Measurements from ENCODE around the gene CATSPERD.

CATSPERD gene, protein sequence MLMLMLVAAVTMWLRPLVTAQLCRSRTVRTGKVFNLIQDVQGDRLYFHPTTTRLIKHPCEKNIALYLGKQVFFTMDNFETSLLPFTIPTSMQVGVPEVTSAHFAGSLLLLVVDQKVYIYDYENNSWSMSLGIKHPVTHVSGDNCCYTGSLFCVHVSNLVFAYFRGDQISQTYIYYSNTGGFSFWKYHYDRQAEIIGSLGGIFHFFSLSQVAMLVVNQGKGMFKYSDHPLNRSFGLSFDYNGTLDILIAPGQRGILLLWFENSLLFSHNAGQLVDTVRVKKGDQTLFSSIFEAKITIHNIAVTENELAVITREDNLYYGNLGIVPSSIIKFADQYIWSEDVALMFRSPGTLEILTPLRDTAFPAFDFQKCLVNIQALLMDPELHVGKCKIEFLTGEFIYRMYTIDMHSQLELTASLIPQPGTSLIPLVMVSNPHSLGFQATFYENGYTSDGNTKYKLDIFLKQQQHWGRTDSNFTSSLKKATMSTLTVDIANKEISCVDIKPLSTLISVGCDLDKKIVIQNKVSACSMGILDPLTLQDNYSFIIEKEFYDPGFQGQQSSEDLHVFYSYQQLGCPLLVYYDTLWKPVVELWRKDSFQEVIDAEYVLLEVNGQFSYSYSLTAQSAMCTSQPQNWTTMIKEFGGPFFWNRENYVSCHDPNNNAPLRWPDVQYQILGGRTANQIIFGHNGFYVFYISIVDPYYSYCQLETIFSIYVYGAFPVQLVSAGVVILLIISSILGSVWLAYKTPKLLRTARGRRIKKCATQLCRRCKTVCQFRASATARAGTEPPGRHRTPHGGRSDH

DNA sequence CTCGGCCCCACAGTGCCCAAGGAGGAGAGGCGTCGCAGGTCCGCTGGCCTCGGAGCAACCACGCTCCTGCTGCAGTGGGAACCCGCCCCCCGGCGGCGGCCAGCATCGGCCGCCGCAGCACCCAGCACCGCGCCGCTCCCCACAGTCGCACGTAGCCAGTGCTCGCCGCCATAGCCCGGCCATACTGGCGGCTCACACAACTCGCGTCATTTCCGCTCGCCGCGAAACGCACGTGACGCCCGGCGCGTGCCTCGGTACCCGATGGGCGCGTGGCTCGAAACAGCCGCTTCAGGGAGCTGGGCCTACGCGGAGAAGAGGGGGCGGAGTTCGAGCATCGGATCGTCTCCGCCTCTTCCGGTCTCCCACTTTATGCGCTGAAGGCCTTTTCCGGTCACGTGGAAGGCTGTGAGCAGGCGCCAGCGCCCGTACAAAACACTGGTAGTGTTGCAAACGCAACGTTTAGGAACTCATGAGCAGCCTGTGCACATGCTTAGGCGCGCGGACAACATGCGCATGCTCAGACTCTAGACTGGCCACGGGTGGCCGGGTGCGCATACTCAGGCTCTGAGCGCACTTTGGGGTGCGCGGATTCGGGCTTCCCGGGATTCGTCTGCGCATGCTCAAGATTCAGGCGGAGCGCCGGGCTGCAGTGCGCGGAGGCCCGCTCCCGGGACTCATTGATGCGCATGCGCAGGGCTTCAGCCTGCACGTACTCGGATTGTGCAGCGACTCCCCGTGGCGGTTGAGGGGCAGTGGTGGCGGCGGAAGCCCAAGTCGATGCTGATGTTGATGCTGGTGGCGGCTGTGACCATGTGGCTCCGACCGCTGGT lies at the start of gene CATSPERD, which contains the start of gene LONP1:
TSS of gene CATSPERD (plus strand) at position 677 of the 830 bp plus-strand sequence. CDS start at position 778, 101 bp downstream.
TSS of gene LONP1 (minus strand) at position 186 of the 830 bp plus-strand sequence. CDS start at position 172, 14 bp downstream.
- peak; percentile 98 for DNase-seq

DNA sequence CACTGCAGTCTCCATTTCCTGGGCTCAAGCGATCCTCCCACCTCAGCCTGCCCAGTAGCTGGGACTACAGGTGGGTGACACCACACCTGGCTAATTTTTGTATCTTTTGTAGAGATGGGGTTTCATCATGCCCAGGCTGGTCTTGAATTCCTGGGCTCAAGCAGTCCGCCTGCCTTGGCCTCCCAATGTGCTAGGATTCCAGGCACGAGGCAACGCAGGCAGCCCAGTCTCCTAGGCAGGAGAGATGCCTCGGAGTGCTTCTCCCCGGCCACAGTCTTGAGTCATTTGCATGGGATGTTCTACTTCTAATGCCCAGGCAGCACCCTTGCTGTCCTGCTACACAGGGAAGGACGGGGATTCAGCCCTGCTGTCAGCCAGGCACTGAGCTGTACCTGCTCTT lies 48.8 kb upstream of the CATSPERD start:
- no peak for DNase-seq

DNA sequence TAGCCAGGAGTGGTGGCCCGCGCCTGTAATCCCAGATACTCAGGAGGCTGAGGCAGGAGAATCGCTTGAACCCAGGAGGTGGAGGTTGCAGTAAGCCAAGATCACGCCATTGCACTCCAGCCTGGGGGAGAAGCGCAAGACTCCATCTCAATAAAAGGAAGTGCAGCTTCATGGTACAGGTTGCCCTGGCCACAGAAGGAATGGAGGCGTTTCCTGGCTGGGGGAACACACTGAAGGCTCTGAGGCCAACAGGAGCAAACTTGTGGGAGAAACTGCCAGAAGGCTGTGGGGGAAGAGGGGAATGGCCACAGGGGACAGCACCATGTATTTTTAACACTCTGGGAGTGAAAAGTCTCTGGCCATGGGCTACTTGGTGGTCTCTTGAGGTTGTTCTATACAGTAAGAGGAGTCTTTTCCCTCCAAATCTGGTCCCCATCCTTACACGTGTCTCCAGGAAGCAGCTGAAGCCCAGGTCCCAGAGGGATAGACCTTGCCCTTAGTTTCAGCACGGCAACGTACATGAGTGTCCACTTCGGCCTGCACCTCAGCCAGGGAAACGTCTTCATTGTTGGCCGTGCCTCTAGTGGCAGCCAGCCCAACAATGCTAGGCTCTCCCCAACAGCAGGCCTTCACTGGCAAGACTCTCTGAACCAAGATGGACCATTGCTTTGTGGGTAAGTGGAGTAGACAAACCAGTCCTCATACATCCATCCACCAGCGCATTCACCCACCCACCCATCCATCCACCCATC lies 47.6 kb upstream of the CATSPERD start:
- DNase-seq = no peak

DNA sequence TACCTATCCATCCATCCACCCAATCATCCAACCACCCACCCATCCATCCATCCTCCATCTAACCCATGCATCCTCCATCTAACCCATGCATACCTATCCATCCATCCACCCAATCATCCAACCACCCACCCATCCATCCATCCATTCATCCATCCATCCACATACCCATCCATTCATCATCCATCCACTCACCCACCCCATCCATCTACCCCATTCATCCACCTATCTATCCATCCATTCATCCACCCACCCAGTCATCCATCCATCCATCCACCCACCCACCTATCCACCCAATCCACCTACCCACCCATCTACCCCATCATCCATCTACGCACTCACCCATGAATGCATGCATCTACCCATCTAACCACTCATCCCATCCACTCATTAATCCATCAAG lies 46.7 kb upstream of the CATSPERD start:
- DNase-seq = no peak

DNA sequence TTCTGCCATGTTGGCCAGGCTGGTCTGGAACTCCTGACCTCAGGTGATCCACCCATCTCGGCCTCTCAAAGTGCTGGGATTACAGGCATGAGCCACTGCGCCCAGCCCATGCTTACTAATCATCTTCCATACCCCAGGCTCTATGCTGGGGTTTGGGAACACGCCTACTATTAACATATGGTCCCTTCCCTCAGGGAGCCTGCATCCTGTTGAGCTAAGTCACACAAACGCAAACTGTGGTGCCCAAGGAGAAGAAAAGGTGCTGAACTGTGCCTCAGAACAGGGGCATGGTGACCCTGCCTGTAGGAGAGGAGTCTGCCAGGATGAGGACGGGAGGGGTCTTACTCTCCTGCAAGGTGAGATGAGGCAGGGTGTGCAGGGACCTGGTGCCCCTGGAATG lies 45.7 kb upstream of the CATSPERD start:
- no peak for DNase-seq

DNA sequence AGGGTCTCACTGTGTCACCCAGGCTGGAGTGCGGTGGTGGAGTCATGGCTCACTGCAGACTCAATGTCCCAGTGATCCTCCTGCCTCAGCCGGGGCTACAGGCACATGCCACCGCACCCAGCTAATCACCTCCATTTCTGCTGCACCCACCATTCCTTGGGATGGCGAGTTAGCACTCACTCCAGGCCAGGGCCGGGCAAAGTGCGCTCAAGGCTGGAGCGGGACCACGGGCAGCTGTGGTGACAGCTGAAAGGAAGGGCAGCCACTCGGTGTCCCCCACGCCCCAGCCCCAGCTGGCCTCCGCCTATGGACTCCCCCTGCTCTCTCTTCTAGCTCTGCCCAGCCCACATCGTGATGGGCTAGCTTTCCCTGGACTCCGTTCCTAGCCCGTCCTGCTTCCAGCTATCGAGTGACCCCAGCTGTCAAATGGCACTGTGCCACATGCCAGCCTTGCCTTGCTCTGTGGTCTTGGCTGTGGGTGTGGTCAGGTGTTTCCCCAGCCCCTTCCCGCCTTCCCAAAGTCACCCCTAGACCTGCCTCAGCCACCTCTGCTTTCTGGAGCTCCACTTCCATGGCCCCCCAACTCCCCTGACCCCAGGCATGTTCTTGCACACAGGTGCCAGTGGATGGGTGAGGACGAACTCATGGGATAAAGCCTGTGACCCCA lies 44.2 kb upstream of the CATSPERD start:
- DNase-seq = no peak

DNA sequence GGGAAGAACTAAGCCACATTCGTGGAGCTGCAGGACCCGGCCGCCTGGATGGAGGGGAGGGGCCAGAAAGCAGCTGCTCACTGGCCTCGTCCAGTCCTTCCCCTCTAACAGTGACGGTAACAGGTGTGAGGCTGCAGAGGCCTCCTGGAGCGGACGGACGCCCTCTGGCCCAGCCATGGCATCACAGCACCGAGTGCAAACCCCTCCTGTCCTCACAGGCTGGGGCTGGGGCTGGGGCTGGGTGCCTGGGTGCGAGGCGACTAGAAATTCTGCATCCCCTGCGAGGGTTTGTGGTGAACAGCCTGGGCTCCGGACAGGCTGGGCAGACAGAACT lies 43.7 kb upstream of the CATSPERD start:
- DNase-seq = no peak

DNA sequence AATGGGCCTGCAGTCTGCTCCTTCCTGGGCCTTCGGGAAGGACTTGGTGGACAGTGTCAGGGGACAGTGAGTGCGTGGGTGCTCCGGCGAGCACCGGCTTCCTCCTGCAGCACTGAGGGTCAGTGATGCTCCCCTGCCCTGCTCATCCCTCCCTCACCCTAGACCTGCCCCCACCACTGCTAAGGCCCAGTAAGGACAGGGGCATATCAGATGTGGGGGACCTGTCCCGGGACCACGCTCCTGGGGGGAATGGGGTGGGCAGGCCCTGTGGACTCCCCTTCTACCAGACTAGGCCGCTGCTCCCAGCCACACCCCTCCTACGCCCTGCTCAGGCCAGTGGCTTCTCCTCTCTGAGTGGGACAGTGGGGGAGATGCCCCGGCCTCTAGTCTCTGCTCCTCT lies 43.3 kb upstream of the CATSPERD start:
- DNase-seq = no peak

DNA sequence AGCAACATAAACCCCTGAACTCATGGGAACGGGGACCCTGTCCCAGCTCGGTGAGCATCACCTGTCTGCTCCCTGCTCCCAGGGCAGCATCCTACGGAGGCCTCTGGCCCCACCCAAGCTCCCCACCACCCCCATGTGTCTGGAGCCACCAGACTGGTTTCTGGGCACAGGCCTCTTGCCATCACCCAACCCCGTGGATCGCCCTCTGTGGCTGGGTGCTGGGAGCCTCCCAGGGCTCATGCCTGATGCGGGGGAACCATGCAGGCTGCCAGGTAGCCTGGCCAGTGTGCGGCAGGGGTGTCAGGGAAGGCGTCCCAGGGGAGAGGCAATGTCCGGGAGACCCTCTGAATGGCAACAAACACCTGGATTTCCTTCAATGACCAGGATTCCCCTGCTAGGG lies 42.9 kb upstream of the CATSPERD start:
- DNase-seq = no peak

DNA sequence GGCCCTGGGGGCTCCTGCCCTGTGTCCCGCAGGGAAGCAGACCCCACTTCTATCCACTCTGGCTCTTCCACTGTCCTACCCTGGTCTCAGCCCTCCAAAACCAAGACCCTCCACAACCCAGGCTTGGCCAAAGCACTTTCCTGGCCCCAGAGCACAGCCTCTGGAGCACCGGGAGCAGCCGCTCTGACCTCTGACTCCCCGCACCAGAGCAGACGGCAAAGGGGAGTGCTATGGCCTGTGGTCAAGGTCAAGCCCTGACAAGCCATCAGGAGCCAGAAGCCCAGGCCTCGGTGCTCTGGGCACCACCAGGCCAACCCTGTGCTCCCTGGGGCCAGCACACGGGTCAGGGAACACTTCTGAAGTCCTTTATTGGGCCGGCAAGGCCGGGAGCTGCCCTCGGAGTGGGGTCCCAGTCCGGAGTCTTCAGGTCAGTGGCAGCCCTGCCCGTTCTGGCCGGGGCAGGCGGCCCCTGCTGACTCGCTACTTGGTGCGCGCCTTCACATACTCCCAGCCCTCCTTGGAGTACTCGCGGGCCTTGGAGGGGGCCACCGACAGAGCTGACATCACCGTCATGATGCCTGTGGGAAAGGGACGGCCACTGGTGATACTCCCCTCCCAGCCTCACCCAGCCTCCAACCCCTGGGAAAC lies 42.2 kb upstream of the CATSPERD start:
- DNase-seq = no peak

DNA sequence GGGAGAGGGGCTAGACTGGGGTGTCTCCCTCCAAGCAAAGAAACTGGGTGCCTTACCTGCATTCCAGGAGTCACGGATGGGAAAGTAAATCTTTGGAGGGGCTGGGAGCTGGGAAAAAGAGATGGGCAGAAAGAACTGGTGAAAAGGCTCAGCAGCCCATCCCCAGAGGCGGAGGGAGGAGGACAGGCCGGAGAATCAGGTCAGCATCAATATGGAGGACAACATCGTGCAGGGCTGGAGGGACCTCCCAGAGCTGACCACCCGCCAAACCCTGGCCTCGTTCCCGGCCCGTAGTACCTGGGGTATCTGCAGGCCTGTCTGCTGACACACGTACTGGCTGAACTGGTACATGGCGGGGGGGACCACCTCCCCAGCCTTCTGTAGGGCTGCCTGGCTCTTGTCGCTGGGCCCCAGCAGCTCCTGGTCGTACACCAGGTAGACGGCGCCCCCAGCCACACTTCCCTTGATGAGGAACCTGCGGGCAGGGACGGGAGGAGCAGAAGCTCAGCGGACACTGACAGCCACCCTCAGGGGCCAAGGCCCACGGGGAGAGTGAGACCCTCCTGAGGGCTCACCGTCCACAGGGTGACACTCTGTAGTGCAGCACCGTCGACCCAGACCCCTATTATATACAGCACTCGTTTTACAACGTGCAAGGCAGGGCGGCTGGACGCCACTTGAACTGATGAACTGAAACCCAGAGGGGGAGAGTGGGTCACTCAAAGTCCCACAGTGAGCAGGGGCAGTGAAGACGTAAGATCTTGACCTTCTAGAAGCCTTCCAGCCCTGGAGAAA lies 41.0 kb upstream of the CATSPERD start:
- no peak for DNase-seq

DNA sequence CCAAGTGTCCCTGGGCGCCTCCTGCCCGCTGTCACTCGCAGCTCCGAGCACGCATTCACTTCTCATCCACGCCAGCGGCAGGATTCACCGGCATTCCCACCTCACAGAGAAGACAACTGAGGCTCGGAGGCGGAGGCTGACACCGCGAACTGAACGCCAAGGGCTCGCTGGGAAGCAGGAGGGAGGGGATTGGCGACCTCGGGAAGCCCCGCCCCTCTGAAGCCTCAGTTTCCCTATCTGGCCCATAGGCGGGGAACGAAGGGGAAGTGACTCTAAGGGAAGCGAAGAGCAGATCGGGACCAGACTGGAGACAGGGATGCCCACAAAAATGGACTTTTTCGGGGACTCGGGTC lies 40.4 kb upstream of the CATSPERD start:
- no peak for DNase-seq

DNA sequence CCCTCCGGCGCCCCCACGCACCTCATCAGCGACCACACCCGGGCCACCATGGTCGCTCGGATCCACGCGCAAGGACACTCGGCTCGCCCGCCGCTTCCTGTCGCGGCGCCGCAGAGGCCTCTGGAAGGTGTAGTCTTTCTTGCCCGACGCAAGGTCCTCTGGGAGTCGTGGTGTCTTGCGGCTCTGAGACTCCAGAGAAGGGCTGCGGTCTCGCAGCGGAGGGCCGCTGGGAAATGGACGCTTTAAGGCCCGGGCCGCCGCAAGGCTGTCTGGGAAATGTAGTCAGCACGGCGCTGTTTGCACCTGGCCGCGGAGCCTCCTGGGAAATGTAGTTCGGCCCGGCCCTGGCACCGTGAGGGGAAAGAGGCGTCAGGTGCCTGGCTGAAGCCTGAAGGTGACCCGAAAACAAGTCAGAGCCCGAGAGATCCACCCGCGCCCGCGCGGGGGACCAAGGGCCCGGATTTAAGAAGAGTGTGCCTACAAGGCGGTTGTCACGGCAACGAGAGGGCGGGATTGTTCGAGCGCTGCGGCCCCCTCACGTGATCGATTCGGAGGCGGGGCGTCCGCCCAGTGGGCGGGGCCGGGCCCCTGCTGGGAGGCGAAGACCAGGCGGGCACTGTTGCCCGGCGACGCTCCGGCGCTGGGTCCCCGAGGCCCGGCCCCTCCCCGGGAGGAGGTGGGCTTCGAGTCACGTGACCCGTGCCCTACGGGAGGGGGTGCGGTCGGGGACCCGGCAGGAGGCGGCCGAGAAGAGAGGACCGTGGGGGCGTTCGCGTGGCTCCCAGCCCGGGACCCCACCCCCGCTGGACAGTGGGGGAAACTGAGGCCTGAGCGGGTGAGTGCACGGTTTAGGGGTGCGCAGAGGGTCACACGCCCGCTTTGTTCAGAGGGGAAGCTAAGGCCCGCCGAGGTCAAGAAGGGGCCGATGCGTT lies 39.7 kb upstream of the CATSPERD start, which contains the start of the genes HSD11B1L and MICOS13:
TSS of gene HSD11B1L (plus strand) at position 591 of the 932 bp plus-strand sequence. CDS start 3,806 bp downstream, outside the sequence.
TSS of gene MICOS13 (minus strand) at position 80 of the 932 bp plus-strand sequence. CDS start at position 50, 30 bp downstream.
- DNase-seq = peak; percentile 98

DNA sequence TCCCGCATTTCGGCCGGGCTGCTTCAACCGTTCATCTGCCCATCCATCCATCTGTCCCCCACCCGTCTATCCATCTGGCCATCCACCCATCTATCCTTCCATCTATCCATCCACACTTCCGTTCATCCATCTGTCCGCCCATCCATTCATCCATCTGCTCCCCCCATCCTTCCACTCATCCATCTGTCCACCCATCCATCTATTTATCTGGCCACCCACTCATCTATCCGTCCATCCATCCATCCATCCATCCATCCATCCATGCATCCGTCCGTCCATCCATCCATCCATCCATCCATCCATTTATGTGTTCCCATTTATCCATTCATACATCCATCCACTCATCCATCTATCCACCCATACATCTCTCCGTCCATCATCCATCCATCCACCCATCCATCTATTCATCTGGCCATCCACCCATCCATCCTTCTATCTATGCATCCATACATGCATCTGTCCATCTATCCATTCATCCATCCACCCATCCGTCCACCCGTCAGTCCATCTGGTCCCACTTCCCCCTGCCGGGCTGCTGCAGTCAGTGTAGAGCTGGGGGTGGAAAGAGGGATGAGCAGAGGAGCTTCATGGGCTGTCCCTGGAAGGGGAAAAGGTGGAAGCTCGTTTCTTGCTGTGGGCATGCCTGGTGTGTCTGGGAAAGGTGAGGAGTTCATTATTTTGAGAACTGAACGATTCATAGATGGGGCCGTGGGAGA lies 38.9 kb upstream of the CATSPERD start:
- no peak for DNase-seq

DNA sequence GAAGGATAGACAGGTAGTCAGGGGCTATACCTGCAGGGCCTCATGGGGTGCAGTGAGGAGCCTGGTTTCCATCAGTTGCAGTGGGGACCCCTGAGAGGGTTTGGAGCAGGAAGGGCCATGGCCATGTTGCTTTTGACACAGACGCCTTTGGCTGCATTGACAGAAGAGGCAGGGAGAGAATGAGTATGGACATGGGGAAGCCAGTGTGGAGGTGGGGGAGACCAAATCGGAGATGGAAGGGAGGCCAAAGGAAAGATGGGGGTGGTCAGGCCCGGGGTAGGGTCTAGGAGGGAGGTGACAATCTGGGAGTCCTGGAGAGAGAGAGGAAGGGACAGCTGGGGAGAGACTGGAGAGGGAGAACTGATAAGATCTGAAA lies 38.3 kb upstream of the CATSPERD start:
- DNase-seq = no peak

DNA sequence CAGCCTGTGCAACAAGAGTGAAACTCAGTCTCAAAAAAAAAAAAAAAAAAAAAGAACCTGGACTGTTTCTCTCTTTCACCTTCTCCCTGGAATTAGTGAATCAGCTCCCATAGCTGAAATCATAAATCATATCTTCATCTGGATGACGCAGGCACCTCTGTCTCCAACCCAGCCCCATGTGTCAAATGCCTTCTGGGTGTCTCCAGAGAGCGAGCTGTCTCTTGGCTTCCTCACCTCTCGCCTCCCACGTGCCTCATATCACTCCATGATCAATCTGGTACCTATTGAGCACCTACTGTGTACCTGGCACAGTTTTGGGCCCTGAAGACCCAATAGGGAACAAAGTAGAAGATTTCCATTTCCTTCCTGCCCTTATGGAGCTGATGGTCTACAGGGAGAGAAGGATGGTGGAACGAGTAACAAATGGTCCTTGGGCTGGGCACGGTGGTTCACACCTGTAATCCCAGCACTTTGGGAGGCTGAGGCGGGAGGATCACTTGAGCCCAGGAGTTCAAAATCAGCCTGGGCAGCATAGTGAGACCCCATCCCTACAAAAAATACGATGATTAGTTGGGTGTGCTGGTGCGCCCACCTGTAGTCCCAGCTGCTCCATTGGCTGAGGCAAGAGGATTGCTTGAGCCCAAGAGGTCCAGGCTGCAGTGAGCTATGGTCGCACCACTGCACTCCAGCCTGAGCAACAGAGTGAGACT lies 37.1 kb upstream of the CATSPERD start:
- no peak for DNase-seq

DNA sequence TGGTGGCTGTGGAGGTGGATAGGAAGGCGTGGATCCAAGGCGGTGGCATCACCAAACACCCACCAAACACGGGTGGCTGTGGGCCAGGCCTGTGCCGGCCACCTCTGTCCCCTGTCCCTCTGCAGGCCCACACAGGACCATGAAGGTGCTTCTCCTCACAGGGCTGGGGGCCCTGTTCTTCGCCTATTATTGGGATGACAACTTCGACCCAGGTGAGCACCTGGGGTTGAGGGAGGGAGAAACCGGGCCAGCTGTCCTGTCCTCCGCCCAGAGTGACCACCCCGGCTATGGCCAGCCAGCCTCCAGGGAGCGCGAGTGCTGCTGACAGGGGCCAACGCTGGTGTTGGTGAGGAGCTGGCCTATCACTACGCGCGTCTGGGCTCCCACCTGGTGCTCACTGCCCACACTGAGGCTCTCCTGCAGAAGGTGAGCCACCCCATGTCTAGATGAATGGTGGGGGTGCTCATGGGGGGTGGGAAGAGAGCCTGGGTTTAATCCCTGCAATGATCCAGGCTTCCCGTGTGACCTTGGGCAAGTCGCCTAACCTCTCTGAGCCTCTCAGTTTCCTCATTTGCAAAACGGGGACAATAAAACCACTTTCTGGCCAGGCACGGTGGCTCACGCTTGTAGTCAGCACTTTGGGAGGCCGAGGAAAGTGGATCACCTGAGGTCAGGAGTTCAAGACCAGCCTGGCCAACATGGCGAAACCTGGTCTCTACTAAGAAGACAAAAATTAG lies 35.6 kb upstream of the CATSPERD start:
- DNase-seq = no peak
